Liver (tissue), 9 donors: ENCODE results near the gene SLC2A5. TPM values are rescaled to one million over a fixed set of nuclear protein-coding genes. Genes with fewer than 3 reads are reported as not detected.

Experiments
- DNase-seq: peaks from one replicate; pipeline ENCODE4 v3.0.0-alpha.2; 2017; ENCODE audit warnings: low spot score
- H3K27ac ChIP-seq, 2 donors: one replicate each; pipeline ENCODE4 v1.7.0; 2013; ENCODE audit warnings: inconsistent platforms in 2 of 2, low read length in 2 of 2, control low read depth in 1 of 2, low read depth in 1 of 2, mild to moderate bottlenecking in 1 of 2
- H3K27me3 ChIP-seq, 4 donors: one replicate each; pipeline versions ENCODE4 v1.6.1 to v1.7.0; 2013; ENCODE audit warnings: low read length in 3 of 4, inconsistent platforms in 1 of 4, mild to moderate bottlenecking in 1 of 4, moderate library complexity in 1 of 4; ENCODE audit not compliant: control insufficient read depth in 4 of 4, insufficient read depth in 4 of 4
- H3K36me3 ChIP-seq, 4 donors: one replicate each; pipeline versions ENCODE4 v1.6.1 to v1.7.0; 2013; ENCODE audit warnings: low read length in 3 of 4, mild to moderate bottlenecking in 3 of 4, low read depth in 1 of 4, moderate library complexity in 1 of 4; ENCODE audit not compliant: control insufficient read depth in 4 of 4, insufficient read depth in 3 of 4
- H3K4me1 ChIP-seq, 4 donors: one replicate each; pipeline versions ENCODE4 v1.6.1 to v1.7.0; 2013; ENCODE audit warnings: low read length in 3 of 4, mild to moderate bottlenecking in 3 of 4, moderate library complexity in 1 of 4; ENCODE audit not compliant: control insufficient read depth in 4 of 4, insufficient read depth in 4 of 4
- H3K4me3 ChIP-seq, 3 donors: one replicate each; pipeline versions ENCODE4 v1.6.1 to v1.7.0; 2013; ENCODE audit warnings: low read length in 3 of 3, control low read depth in 1 of 3, low read depth in 1 of 3, mild to moderate bottlenecking in 1 of 3
- H3K9ac ChIP-seq, 2 donors: one replicate each; pipeline ENCODE4 v1.7.0; 2013; ENCODE audit warnings: low read length in 2 of 2, mild to moderate bottlenecking in 2 of 2, moderate library complexity in 2 of 2, control low read depth in 1 of 2, low read depth in 1 of 2
- H3K9me3 ChIP-seq, 4 donors: one replicate each; pipeline versions ENCODE4 v1.6.1 to v1.7.0; 2013; ENCODE audit warnings: low read length in 3 of 4; ENCODE audit not compliant: control insufficient read depth in 4 of 4
- CTCF ChIP-seq: fragments of 150-350 bp; IDR thresholded peaks from 2 replicates; pipeline ENCODE4 v1.5.1; 2017; ENCODE audit warnings: improper control_type of control experiment, low read depth, low read length; ENCODE audit not compliant: missing input control
- EGR1 ChIP-seq, 2 donors: IDR thresholded peaks; 2 replicates each; pipeline ENCODE4 v1.6.1; 2016 to 2018; ENCODE audit warnings: antibody characterized with exemption in 2 of 2, low read depth in 2 of 2
- FOXA1 ChIP-seq: IDR thresholded peaks from 2 replicates; pipeline ENCODE4 v1.6.1; 2016; ENCODE audit warnings: antibody characterized with exemption
- FOXA2 ChIP-seq: IDR thresholded peaks from 2 replicates; pipeline ENCODE4 v1.6.1; 2016; ENCODE audit warnings: antibody characterized with exemption
- HNF4A ChIP-seq, 2 donors: conservative IDR thresholded peaks; 2 replicates each; pipeline ENCODE4 v1.6.1; 2016; ENCODE audit warnings: antibody characterized with exemption in 2 of 2, mild to moderate bottlenecking in 2 of 2
- HNF4G ChIP-seq: IDR thresholded peaks from 2 replicates; pipeline ENCODE4 v1.6.1; 2016; ENCODE audit warnings: antibody characterized with exemption
- JUND ChIP-seq, 2 donors: IDR thresholded peaks; 2 replicates each; pipeline ENCODE4 v1.6.1; 2016; ENCODE audit warnings: antibody characterized with exemption in 2 of 2
- MAX ChIP-seq: IDR thresholded peaks from 2 replicates; pipeline ENCODE4 v1.6.1; 2016; ENCODE audit warnings: antibody characterized with exemption
- RAD21 ChIP-seq, 2 donors: IDR thresholded peaks; 2 replicates each; pipeline ENCODE4 v1.6.1; 2016; ENCODE audit warnings: antibody characterized with exemption in 2 of 2, mild to moderate bottlenecking in 2 of 2
- REST ChIP-seq: IDR thresholded peaks from 2 replicates; pipeline ENCODE4 v1.6.1; 2016; ENCODE audit warnings: antibody characterized with exemption, mild to moderate bottlenecking
- TAF1 ChIP-seq: conservative IDR thresholded peaks from 2 replicates; pipeline ENCODE4 v1.6.1; 2016; ENCODE audit warnings: antibody characterized with exemption, mild to moderate bottlenecking
- YY1 ChIP-seq: IDR thresholded peaks from 2 replicates; pipeline ENCODE4 v1.6.1; 2016; ENCODE audit warnings: antibody characterized with exemption, mild to moderate bottlenecking
- WGBS: extraction: QIAGEN DNeasy Blood & Tissue Kit; methylation state at CpG from one replicate; pipeline ENCODE4 v1.1.7; 2013; 5-methylcytosine and 5-hydroxymethylcytosine counted together
- polyA plus RNA-seq, 2 donors: library from polyadenylated mRNA; stranded (reverse) in 1 of 2; unstranded in 1 of 2; fragments of 200-250 nt in 1 of 2; fragments of >200 nt in 1 of 2; fragmentation: Nextera tagmentation in 1 of 2; extraction: Ambion mirVana in 1 of 2; gene quantifications; one replicate each; pipeline versions ENCODE4 v1.2.1 to v1.2.3, GENCODE V29; 2013 to 2015
- total RNA-seq, 2 donors: library from RNA; depleted of rRNA; stranded (reverse); fragments of >200 nt; gene quantifications; one replicate each; pipeline ENCODE4 v1.2.3, GENCODE V29; 2014
- donor health status: healthy.
- donor health status: healthy.
- donor health status: healthy.
- donor health status: healthy.
- donor health status: healthy.

SLC2A5 gene
- total and polyA plus RNA-seq, 4 donors = 0.07 to 1.6 (median 0.13) TPM

- no peak for TF ChIP-seq REST
Observed at GRCh38 chr1:9044236-9044635, 25.2 kb downstream of the SLC2A5 start (continued).

GRCh38 chr1:9042272-9042671, 27.2 kb downstream of the SLC2A5 start:
- Histone ChIP-seq H3K4me1 (peaks cover 0 to 2% (median 0%) of the 10 kb centered on the region in 4 donors), H3K27me3 (no peaks in the 10 kb centered on the region), H3K9ac (no peak overlapping the region), H3K9me3 (no peaks in the 10 kb centered on the region), H3K4me3 (no peak overlapping the region), H3K27ac (no peak overlapping the region), H3K36me3 (no peaks in the 10 kb centered on the region)
- 95% methylated on average over 5 of the region's 5 CpGs for WGBS
- TF ChIP-seq HNF4G = no peak
- no peak for TF ChIP-seq MAX
- no peak for TF ChIP-seq TAF1
- no peak for TF ChIP-seq EGR1 (IDR thresholded peaks at IDR 0.05; ENCODE audit: low read depth in 2 of 2)
- TF ChIP-seq RAD21 (IDR thresholded peaks at IDR 0.05) = no peak
- TF ChIP-seq JUND (IDR thresholded peaks at IDR 0.05) = no peak
- TF ChIP-seq FOXA2 = no peak
- TF ChIP-seq YY1 = no peak
- TF ChIP-seq CTCF = no peak
- TF ChIP-seq REST = no peak
- TF ChIP-seq FOXA1 = no peak
- no peak for TF ChIP-seq HNF4A (conservative IDR thresholded peaks at IDR 0.05)
- DNase-seq = no peak
